GM21717 (cell line): ENCODE results near the gene FILIP1L.

Source experiments
- ATAC-seq: cut with Tn5 transposase; IDR thresholded peaks from one replicate; pipeline ENCODE4 v1.9.1; 2021; ENCODE audit warnings: mild to moderate bottlenecking, moderate library complexity; ENCODE audit not compliant: unreplicated experiment

Gene FILIP1L

DNA sequence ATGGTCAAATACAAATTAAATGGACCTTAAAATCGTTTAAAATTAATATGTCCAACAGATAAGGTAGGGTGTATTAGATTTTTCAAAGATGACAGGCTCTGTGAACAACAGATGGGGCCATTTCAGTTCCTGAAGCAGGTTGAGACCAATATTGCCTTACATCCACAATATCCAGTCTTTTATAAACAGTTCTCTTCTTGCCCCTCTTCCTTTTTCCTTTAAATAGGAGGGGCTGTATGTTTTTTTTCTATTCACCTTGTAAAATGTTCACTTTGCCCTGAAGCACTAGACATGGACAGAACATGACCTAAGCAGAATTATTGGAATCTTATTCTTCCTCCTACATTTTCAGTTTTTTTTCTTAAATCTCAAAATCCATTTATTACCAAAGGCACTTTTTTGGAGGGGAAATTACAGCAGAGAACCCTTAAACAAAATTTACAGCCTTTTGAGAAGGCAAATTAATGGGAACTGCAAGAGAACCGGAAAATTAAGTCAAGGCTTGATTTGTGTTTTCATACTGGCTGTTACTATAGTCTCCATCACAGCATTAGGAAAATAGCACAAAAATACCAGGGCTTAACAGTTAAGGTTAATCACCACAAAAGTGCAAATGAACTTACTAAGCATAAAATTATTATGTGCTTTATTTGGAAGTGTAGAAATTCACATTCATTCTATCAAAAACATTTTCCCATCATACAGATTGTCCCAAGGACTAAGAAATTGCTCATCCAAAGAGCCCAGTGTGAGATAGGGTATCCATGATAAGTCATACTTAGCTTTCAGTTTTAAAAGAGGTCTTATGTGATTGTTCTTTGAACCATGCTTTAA lies 240.8 kb downstream of the FILIP1L start:
- ATAC-seq: no peak

DNA sequence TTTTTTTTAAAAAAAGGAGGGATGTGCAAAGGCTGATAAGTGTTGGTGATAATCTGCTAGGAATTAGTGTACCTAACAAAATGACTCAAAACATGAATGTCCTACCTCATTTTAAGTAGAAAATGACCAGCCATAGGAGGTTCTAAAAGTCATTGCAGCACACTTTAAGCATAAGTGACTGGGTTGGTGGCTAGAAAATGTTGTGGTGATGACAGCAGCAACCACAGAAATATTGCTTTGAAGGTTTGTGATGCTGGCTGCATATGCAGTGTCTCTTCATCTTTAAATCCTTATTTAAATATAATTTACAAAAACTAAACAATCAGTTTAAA lies 241.4 kb downstream of the FILIP1L start:
- peak; percentile 51 for ATAC-seq

DNA sequence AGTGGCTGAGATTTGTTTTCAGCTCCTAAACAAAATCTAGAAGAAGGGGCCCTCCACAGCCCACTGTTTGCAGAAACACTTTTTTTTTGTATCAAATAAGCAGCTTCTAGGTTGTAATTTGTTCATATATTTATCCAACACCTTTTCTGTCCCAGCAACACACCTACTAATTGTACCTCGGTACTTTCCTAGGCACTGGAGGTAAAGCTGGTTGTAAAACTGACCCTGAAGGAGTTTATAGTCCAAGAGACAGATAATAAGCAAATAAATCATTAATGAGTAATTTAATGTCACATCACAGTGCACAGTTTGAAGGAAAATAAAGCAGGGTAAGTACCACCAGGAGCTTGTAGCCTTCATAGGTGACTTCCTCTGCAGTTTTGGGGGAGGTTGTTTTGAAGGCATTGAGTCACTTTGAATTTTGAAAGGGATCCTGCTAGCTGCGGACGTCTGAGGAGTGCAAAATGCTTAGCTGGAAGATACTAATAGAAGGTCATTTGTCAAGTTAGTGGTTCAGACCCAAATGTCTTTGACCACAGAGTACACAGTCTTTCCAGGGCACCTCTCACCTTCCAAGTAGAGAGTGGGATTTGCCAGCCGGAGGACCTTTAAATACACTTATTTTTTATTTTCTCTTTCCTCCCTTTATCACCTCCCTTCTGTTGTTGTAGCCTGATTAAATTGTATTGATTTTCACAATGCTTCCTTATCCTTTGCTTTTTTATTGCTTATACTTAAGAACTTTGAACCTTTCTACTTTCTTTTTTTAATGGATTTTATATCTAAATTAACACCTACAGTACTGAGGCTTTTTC lies 242.9 kb downstream of the FILIP1L start:
- no peak for ATAC-seq

DNA sequence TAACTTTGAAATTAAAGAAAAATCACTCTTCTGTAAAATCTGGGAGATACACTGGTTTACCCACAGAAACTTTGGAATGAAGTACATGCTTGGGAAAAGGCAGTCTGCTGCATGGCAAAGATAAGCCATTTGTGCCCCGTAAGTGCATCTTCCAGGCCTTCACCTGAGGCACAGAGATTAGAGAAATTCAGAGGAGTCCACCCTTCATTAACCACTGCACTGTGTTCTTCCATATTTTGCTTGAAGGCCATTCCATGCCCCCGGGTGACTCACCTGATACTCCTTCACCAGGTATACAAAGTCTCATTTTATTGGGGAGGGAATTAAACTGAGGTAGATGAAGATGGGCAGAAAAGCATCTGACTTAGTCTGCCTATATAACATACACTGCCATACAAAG lies 243.6 kb downstream of the FILIP1L start:
- no peak for ATAC-seq

DNA sequence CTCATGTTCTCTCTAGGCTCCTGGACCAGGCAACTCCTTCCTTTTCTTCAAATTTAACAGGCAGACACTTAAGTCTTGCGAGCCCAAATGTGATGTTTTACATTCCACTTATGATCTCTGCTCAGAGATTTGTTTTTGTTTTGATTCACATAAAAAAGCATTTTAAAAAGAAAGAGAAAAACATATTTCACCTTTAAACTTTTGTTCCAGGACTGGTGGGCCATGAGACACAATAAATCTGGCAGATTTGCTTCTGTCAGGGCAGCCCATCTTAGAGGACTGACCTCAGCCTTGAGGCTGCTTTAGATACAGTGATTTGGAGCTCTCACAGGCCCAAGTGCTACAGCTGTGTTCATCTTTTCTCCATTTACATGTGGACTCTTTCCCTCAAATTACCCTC lies 244.7 kb downstream of the FILIP1L start:
- no peak for ATAC-seq

DNA sequence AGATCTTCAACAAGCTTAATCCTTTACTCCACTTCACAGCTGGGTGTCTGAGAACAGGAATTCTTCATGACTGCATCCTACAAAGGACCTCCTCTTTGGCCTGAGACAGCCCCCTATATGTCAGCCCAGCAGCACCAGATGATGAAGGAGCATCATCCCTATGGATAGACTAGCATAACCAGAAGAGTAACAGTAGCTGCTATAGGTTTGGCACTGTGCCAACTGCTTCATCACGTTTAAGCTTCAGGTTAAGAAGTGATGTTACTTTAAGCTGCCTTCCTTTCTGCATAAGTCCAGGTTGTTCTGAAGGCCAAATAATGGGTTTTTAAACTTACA lies 246.0 kb downstream of the FILIP1L start:
- no peak for ATAC-seq

DNA sequence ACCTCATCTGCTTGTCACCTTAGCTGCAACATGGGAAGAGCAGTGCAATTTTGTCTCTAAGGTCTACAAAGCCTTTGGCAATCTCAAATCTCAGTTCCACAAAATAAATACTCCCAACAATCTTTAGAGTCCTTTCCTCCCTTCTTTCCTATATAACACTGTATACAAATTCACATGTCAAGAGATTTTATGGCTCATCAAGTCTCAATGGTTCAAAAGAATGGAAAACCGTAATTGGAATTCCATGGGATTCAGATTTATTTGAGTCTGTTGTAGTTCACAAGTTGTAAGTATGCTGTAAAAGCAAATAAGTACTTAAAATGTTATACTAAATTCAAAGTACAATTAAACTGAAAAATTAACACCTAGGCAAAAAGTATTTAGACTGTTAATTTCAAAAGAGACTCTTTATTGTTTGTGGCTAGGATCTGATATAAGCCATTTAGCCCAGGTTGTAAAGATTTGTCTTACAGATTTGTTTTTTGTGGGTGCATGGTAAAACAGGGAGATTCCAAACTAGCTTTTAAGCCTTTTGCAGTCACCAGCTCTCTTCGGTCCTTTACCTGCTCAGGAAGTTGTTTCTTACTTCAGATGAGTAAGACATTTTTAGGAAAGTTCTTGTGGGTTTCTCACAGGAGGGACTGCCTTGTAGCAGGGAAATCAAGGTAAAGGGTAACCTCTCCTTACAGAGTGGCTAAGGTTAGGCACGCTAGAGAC lies 246.5 kb downstream of the FILIP1L start:
- ATAC-seq: no peak

DNA sequence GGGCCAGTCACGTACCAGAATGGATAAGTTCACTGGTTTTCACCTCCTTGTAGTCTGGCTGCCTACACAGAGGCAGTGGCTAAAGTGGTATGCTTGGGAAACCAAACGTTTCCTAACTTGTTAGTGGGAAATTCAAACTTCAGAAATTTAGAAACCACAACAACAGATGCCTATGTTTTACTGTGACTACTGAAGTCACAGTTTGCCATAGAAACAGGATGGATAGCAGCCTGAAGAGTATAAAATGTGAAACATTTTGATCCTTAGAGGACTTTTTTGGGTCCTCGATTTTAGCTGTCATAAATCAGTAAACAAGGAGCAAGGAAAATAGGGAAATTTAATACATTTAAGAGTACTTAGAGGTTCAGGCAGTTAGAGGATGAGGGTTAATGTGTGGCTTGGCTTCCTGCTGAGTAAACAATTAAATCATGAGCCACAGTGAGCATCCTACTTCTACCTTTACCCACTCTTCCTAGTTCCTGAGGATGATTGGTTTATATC lies 248.0 kb downstream of the FILIP1L start:
- peak; percentile 40 for ATAC-seq

DNA sequence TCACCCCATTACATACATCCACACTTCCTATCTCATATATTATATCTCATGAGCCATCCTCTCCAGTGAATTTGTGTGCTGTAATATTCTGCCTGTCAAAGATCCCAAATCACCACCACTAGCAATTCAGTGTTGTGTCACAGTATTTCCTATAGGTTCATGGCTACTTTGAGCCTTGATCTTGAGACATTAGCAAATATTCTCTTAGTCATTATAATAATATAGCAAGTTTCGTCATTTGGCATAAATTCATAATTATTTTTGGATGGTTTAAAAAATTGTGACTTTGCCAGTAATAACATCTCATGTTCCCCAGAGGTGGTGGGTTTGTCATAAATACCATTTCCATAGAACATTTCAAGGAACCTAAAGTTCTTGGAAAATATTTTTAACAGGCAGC lies 249.0 kb downstream of the FILIP1L start:
- no peak for ATAC-seq

DNA sequence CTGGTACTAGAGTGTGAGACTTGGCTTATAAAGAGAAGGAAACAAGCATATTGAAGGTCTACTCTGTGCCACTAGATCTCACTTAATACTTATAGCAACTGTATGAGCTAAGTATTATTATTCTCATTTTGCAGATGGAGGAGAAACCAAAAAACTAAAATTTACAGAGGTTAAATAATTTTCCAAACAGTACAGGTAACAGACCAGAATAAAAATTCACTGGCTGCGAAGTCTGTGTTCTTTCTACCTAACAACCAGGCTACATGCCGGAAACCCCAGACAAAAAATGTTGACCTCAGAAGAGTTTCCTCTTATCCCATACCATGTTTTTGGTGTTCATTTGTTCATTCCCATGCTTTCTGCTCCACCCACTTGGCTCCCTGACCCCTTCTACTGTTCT lies 250.0 kb downstream of the FILIP1L start:
- ATAC-seq: no peak

DNA sequence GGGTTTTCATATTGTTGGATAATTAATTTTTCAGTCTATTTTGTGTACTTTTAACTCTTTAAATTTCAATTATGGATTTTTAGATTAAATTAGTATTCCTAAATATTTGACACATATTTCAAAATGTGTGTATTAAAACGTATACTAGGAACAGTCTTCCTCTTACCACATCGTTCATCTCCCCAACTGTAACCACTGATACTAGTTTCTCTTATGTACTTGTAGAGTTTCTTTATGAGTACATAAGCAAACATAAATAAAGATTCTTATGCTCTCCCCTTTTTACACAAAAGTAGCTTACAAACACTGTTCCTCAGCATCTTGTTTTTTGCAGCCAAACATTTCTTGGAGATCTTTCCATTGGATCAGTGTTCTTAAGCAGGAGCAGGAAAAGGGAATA lies 250.7 kb downstream of the FILIP1L start:
- ATAC-seq: no peak

DNA sequence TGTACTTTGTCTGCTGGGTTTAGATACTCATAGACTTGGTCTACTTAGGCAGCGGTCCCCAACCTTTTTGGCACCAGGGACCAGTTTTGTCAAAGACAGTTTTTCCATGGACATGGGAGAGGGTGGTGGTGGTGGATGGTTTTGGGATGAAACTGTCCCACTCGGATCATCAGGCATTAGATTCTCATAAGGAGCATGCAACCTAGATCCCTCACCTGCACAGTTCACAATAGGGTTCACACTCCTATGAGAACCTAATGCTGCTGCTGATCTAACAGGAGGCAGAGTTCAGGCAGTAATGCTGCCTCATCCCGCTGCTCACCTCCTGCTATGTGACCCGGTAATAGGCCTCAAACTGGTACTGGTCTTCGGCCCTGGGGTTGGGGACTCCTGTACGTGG lies 251.3 kb downstream of the FILIP1L start:
- no peak for ATAC-seq

DNA sequence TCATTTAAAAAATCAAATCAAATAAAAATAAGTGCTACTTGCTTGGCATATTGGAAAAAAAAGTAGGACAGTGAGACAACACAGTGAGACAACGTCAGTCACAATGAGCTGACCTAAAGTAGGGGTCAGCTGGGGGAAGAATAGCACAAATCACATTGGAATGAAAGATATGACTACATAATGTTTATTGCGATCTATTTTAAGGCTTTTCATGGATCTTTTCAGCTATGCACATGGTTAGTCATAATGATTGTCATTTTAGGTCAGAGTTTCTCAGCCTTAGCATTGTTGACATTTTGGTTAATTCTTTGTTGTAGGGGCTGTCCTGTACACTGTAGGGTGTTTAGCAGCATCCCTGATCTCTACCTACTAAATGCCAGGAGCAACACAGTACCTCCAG lies 252.1 kb downstream of the FILIP1L start:
- ATAC-seq: no peak

DNA sequence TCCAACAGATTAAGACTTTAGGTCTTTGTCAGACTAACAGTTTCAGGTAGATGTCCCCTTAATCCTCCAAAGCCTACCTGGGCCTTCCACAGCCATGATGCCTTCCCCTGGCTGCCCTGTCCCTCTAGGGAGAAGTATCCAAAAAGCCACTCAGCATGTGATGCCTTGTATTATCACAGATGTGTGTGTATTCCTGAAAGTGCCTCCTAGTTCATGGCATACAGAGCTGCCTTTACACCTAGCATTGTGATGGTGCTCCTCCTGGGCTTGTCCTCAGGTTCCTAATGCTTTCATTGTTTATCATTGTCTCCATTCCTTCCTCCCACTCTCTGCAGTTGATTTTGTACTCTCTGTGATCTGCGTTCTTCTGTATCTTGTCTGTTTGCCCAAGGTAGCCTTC lies 253.1 kb downstream of the FILIP1L start:
- ATAC-seq: no peak

DNA sequence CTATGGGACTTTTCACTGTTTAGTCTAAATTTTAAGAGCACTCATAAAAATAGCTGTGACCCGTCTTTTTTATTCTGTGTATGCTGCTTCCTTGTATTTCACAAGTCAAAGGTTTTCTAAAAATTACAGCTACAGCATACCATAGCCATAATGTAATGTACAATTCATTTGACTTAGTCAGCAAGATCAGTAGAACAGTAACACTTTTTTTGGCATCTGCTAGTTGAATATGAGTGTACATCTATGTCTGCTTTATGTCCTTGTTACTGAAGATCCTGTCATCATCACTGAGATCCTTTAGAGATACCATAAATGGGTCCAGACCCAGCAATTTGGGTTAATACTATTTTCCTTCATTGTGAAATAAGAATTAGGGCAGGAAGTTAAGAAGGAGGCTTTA lies 254.5 kb downstream of the FILIP1L start:
- no peak for ATAC-seq

DNA sequence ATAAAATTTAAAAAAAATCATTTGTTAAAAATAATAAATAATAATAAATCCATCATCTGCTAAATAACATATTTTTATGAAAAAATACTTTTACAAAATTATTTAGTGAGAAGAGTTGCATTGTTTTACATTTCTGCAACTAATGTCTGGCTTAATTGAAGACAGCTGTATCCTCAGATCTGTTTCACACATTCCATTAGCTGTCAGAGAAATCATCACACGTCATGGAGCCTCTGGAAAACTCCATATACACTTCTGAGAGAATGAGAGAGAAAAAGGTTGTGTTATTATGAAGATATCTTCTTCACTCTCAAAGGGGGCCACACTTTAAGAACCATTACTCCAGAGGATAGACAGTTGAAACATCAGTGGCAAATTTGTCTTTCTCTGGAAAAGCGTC lies 255.8 kb downstream of the FILIP1L start:
- ATAC-seq: no peak

DNA sequence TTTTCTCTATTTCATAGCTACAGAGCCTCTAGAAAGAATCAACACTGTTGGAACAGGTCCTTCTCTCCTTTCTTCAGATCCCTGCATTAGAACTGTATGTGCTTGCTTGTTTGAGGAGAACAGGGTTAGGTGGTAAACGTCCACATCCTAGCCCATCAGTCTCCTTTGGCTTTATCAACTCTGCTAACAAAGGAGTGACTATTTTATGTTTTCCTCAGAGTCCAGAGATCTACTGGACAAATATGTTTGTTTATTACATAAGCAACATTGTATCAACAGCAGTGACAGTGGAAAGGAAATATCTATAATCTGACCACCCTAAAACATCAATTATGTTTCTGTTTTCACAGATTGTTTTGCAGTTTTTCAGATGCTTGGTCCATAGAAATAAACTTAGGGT lies 257.0 kb downstream of the FILIP1L start:
- ATAC-seq: no peak

DNA sequence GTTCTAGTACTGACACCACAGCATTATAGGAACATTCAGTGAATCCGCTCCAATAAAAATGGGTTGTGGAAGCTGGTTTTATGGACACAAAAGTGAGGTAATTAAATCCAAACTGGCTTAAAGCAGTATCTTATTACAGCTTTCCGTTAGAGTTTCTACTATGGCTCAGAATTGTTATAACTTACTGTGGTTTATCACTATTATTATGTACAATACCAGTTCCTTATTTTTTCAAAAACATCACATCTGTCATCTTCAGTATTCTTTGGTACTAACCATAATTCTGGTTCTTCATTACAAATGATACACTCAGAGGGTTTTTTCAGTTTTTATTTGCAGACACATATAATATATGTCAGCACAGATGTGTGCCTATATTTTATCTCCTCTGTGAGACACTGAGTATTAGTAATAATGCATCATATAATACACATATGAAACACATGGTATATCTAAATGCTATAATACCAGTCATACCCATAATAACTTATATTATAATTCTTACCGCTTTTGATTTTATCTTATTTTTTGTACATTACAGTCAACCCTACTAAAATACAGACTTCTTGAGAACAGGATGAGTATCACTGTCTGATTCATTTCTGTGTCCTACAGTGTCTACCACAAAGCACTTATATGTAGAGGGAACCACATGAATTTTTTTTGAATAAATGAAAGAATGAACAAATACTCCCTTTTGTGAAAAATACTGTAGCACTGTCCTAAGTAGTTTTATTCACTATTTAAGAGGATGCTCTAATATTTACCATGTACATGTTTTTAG lies 257.7 kb downstream of the FILIP1L start:
- ATAC-seq: no peak

DNA sequence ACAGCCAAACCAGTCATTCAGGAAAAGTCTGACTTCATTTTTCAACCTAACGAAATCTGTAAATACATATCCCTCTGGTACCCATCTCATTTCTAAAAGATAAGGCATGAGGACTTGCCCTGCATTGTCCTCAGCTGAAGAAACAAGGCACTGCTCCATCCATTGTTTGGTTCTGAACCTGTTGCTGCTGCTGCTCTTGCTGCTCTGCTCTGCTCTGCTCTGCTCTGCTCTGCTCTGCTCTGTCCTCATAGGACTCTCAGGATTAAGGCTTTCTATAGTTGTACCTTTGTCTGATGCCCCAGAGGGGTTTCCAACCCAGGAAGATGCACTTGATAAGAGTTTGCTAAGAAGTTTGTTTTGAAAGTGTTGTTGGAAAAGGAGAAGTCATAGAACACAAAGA lies 258.4 kb downstream of the FILIP1L start:
- ATAC-seq: no peak

DNA sequence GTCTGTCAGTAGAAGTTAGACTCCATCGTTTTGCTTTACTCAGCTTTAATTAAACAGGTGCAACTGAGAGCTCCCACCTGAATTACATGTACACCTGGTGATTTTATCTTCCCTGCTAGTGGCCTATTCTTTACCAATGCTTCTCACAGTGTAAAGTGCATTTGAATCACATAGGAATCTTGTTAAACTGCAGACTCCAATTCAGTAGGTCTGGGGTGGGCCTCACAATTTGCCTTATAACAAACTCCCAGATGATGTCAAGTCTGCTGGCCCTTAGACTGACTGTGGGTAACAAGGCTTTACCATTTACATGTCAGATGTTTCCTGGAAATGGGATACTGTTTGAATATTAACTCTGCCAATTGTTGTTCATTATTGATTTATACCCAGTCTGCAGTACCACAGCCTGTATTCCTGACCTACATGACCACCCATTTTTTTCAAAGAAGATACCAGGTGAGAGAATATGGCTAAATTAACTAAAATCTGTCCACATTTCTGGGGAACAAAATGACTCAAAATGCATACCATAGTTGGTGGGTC lies 259.5 kb downstream of the FILIP1L start:
- ATAC-seq: no peak

DNA sequence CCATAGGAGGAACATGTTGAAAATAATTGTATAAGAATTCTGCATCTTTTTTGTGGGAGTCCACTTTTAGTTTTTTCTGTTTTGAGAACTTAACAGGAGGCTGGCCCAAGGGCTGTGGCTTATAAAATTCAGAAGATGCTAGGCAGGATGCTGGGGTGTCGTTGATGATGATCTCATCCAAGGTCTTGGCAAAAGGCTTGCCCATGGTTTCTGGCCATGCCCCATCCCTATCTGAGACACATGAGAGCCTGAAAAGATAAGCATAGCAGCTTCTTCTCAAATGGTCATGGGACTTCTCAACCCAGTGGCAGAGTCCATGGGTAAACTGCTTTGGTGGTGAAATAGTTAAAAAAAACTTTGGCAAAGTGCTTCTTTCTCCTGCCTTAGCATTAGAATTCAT lies 261.4 kb downstream of the FILIP1L start:
- ATAC-seq: no peak
